Stimulated activated CD8-positive, alpha-beta memory T cell treated with anti-CD3 and anti-CD28 coated beads, Interleukin-12 subunit alpha, Interleukin-12 subunit beta, amount 100 ng/mL, for 4 hours (primary cell): ENCODE data around the gene TNS2.
"Not testable (repeated sequence)": the region's sequence is repeated elsewhere in the genome, so short reads cannot be mapped to it uniquely, and the experiment has no call there.

Experiments
- DNase-seq: peaks from one replicate; pipeline ENCODE4 v3.0.0-alpha.2; 2020; ENCODE audit warnings: low read depth

The TNS2 gene

DNA sequence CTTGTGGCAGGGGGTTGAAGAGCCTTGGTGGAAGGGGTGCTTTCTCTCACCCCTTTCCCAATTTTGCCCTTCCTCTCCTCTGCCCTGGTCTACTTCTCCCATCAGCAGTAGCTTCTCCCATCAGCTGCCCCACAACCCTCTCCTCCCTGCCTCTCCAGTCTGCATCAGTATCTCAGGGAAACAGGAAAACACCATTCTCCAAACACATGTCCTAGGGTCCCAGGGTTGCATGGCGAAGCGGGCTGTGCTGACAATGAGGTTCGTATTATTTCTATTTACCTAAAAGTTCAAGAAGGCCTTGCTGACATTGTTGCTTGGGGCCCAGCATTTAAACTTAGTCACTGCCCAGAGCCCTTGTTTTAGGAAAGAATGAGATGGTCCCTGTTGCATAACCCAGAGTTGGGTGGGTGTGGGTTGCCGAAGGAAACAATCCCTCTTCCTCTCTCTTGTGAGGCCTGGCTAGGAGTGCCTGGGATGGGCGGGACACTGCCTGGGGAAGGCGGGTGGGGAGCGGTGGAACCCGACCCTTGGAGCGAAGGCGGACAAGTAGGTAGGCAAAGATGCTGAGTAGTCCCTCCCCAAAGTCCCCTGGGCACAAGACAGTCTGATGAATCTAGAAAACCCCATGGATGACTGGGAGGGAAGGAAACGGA lies 46.4 kb downstream of the TNS2 start:
- DNase-seq = no peak

DNA sequence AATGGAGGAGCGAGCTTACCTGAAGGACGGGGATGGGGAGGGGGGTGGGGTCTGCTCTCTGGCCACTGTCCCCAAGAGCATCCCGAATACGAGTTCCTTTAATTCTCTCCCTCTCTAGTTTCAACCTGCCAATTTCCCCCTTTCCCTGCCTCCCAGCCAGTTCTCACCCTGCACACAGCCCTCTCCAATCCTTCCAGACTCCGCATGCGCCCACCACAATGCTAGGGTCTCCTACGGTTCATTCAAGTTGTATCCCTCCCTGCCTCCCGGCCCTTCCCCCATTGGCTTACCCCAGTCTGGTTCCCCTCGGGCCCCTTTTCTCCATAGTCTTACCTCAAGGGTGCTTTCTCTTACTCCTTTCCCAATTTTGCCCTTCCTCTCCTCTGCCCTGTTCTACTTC lies 46.9 kb downstream of the TNS2 start:
- no peak for DNase-seq

DNA sequence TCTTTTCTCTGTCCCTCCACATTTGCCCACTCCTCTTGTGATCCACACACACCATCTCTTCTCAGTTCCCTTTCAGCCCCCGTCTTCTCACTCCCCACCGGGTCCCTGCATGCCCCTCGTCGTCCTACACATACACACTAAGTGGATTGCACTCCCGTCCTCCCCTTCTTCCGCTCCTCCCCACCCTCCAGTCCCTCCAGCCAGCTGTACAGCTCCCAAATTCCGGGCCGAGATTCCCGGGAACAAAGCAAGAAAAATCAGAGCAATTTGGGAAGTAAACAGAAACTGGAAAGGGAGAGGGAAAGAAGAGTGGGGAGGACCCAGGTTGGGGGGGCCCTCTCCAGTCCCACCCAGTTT lies 47.3 kb downstream of the TNS2 start:
- no peak for DNase-seq

DNA sequence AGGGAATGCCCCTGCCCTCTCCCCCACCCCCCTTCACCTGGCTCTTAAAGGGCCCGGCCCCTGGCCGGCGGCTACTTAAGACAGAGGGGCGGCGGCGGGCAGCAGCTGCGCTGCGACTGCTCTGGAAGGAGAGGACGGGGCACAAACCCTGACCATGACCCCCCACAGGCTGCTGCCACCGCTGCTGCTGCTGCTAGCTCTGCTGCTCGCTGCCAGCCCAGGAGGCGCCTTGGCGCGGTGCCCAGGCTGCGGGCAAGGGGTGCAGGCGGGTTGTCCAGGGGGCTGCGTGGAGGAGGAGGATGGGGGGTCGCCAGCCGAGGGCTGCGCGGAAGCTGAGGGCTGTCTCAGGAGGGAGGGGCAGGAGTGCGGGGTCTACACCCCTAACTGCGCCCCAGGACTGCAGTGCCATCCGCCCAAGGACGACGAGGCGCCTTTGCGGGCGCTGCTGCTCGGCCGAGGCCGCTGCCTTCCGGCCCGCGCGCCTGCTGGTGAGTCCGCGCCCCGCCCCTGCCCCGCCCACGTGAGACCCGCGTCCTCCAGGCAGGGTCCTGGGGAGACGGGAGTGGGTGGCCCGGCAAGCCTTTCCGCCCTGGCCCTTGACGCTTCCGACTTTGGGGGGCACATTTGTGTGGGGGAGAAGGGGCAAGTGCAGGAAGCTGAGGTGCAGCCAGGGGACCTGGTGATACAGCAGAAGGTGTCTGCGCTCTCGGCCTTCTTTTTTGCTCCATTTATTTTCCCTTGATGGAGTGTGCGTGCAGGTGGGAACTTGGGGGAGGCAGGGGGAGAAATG lies 47.9 kb downstream of the TNS2 start, which contains the start of gene IGFBP6:
Gene IGFBP6 (plus strand): TSS at position 104 of the 790 bp plus-strand sequence. CDS start 51 bp downstream, at position 155.
- peak; percentile 41 for DNase-seq

DNA sequence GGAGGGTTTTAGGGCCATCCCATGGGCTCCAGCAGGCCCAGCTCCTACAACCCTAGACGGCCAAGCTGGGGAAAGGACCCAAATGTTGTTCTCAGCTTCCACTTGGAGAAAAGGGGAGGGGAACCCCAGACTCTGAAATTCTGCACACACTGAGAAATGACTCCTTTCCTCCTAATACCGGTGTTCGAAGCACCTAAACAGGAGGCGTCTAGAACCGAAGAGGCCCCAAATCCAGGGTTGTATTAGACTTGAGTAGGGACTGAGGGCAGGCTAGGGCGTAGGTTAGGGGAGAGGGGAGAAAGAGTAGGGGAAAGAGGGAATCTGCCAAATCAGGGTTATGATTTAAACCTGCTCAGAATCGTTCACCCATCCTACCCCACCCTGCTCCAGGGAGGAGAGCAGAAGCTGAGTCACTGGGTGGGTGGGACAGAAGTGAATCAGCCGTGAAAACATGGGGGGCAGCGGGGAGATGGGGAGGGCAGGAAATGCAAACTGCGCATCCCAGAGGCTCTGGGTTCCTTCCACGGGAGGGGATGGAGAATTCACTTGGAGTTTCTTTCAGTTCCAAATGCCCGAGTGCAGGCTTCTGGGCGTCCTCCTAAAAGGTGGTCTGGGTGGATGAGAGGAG lies 48.6 kb downstream of the TNS2 start:
- DNase-seq = no peak

DNA sequence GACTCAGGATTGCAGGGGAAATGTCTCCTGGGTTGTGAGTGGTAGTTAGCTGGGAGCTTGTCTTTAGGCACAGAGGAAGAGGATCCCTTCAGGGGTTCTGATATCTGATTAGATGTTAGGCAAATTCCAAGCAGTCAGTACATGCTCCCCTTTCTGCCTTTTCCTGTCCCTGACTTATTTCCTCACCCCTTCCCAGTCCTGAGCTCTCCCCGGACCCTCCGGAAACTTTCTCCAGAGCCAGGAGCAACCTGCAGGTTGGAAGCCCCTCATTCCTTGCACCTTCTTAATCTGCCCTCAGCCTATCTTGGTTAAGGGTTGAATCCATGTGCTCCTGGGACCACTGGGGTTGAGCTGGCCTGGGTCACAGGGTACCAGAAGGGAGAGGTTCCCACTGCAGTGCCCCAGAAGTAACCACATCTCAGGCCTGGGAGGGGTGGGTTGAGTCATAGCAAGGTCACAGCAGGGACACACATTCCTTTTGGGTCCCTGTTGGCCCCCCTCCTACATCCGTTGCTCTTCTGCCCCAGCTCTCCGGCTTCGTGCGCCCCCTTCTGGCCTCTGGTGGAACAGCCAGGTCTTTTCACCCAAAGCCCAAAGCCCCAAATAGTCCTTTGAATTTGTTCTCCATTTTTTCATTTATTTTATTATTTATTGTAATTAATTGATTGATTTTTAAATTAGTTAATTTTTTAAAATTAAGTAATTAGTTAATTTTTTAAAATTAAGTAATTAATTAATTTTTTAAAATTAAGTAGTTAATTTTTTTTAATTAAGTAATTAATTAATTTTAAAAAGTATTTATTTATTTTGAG lies 49.4 kb downstream of the TNS2 start:
- peak; percentile 71 for DNase-seq

DNA sequence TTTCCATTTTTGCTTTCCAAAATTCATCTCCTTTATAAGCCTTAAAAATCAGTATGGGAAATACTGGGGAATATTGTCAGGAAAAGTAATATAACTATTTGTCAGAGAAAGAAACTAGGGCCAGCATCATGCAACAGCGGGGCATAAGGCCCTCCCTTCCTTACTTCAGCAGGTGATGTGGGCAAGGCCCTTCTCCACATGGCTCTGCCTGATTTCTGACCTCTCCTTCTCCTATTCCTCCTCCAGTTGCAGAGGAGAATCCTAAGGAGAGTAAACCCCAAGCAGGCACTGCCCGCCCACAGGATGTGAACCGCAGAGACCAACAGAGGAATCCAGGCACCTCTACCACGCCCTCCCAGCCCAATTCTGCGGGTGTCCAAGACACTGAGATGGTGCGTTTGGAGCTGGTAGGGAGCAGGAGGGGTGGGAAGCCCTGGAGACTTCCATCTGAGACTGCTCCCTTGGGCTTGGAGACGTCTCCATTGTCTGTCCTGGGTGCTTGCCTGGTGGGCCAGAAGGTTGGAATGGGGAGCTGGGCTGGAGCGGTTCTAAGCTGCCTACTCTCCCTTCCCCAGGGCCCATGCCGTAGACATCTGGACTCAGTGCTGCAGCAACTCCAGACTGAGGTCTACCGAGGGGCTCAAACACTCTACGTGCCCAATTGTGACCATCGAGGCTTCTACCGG lies 50.7 kb downstream of the TNS2 start:
- DNase-seq = no peak

DNA sequence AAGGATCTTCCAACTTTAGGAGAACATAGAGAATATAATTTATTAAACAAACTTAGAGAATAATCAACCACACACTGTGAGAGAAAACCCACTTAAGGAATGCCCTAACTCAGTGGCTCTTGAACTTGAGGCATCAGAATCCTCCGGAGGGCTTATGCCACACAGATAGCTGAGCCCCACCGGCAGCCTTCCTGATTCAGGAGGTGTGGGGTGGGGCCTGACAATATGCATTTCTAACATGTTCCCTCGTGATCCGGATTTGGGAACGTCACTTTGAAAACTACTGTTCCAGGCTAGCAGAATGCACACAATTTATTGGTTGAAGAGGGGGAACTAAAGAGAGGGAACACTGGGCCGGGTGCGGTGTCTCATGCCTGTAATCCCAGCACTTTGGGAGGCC lies 51.4 kb downstream of the TNS2 start:
- DNase-seq = no peak

DNA sequence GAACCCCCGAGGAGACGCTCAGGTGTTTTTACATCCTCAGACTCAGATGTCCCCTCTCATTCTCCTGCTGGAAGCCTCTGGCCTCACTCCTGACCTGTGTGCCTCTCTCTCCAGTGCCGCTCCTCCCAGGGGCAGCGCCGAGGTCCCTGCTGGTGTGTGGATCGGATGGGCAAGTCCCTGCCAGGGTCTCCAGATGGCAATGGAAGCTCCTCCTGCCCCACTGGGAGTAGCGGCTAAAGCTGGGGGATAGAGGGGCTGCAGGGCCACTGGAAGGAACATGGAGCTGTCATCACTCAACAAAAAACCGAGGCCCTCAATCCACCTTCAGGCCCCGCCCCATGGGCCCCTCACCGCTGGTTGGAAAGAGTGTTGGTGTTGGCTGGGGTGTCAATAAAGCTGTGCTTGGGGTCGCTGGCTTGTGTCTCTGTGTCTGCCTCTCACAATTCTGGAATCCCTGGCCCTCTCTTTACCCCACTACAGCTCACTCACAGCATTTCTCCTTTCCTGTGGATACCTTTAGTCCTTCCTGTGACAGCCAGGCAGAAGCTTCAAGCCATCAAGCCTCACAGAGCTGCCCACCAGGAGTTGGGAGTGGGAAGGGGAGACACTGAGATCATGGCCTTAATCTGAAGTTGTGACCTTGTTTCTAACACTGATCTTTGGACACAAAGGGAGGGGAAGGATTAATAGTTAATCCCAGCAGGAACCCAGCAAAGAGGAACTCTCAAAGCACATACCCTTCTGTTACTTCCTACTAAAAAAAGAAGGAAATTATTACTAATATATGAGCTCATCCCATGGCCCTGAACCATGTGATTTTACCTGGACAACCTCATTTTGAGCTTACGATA lies 52.3 kb downstream of the TNS2 start:
- DNase-seq = no peak

DNA sequence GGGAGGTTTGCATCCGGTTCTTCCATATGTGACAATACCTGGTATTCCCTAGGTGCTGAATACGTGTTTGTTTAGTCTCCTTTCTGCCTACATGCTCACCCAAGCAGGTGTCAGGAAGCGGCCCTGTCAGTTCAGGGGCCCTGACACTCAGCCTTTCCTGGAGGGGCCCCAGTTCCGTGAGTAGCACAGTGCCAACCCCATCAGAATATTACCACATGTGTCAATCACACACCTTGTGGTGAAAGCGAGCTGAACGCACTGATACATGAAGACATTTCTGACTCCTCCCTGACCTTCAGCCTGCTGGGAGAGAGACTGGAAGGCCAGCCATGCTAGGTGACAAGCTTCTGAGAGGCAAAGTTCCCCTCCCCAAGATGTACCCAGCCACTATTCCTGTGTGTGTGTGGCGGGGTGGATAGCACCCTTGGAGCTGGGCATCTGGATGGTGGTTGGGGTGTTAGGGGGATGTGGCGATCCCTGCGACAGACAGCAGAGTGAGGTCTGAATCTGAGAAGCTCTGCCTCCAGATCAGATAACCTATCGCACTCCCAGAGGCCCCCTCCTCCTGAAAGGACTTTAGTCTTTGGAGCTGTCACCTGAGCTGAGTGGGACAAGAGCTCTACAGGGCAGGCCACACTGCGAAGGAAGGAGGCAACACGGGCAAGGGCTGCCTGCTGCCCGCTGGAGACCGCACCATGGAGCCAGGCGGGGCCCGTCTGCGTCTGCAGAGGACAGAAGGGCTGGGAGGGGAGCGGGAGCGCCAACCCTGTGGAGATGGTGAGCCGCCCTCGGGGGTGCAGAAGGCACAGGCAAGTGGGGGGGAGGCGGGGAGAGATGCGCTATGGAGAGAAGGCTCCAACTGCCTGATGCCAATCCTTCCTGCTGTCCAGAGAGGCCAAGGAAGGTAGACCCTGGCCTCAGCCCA lies 53.3 kb downstream of the TNS2 start, which contains the start of gene SOAT2:
Gene SOAT2 (plus strand): TSS at position 604 of the 925 bp plus-strand sequence. CDS start 92 bp downstream, at position 696.
- DNase-seq = peak; percentile 27

DNA sequence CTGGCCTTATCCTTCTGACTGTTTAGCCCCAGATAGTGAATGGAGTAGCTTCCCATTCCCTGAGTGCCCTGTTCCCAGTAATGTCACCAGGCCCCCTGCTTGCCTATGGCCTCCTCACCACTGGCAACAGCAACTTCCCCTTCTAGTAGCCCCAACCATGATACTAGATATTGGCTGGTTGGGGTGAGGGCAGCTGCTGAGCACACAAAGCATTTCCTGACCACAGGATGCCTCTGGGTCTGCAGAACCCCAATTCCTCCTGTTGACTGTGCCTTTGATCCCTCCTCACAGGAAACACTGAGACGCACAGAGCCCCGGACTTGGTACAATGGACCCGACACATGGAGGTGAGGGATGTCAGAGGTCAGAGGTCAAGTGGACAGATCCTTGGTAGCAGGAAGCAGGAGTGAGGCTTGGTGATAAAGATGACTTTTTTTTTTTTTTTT lies 54.0 kb downstream of the TNS2 start:
- no peak for DNase-seq

DNA sequence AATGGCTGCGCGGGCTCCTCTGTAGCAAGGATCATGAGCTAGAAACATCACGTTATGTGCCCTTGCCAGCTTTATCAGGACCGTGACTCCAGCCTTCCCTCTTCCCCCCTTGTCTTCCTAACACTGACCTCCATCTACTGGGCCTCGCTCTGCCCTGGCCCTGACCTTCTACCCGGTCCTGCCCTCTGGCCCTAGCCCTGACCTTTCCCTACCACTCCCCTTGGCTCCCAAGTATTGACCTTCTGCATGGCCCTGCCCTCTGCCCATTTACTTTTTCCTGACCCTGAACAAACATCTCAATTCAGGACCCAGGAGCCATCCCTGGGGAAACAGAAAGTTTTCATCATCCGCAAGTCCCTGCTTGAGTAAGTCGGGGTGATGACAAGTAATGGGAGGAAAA lies 55.4 kb downstream of the TNS2 start:
- DNase-seq = no peak

DNA sequence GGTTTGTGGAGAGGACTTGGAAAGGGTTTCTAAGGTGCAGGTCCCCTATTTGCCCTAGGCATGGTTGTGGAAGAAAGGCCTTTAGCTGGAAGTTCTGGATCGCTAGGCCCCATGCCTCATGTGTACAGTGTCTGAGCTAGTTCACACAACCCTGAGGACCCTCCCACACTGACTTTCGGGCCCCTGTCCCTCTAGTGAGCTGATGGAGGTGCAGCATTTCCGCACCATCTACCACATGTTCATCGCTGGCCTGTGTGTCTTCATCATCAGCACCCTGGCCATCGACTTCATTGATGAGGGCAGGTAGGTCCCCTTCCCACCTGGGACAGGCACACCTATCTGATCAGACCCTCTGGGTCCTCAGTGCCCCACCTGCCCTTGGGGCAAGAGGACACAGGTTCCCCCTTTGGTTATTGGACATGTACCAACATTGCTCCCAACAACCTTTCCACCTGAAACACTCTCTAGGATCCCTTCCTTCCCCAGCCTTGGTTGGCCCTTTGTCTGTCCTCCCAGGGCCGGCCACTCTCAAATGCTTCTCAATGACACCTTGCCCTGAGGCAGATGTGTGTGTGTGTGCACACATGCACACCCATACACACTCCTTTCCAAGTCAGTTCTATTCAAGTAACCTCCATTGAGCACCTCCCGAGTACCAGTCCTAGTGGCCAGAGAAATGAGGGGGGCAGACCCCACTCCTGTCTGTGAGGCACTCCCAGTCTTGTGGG lies 56.0 kb downstream of the TNS2 start:
- DNase-seq = no peak

DNA sequence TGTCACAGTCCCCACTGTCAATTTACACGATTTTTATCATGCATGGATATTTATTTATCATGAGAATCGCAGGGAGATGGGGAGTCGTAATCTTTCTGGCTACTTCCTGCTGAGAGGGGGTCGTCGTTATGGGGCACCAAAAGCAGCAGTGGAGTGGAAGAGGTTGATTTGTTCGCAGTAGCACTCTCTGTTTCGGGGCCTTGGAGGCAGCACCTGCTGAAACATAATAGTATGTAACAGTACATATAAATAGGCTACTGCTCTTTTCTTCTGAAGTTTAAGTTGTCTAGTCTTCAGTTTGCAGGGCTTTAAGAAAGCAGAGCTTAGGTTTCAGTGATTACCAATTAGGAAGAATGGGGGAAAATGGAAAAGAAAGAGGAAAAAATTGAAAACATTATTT lies 57.3 kb downstream of the TNS2 start:
- no peak for DNase-seq

DNA sequence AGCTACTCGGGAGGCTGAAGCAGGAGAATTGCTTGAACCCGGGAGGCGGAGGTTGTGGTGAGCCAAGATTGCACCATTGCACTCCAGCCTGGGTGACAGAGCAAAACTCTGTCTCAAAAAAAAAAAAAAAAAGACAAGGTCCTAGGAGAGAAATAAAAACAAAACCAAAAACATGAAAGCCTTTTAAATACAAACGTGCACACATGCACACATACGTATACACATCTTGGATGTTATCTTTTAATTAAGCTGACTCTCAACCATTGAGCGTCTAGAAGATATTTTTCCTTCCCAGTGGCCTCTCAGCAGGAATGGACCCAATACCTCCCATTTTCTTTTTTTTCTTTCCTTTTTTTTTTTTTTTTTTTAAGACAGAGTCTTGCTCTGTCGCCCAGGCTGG lies 62.6 kb downstream of the TNS2 start:
- not testable (repeated sequence) for DNase-seq

DNA sequence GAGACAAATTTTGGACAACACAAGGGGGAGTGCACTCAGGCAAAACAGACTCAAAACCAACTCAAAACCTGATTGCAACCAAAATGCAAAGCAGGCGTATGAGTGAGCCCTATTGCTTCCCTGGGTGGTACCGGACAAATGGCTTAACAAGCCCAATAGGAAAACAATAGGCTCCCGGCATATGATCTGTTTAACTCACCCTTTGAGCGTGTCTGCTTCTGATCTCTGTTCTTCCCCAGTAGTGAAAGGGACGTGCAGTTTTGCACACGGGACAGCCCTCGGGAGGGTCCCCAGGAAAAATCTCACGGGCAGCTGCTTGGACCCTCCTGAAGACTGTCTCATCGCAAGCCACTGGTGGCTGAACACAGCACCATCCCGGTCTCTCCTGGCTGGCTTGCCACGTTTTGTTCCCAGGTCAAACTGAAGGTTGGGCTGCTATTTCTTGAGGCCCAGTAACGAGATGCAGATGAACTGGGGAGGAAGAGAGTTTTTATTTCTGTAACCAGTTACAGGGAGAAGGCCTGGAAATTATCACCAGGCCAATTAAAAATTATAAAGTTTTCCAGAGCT lies 63.4 kb downstream of the TNS2 start:
- DNase-seq = no peak

DNA sequence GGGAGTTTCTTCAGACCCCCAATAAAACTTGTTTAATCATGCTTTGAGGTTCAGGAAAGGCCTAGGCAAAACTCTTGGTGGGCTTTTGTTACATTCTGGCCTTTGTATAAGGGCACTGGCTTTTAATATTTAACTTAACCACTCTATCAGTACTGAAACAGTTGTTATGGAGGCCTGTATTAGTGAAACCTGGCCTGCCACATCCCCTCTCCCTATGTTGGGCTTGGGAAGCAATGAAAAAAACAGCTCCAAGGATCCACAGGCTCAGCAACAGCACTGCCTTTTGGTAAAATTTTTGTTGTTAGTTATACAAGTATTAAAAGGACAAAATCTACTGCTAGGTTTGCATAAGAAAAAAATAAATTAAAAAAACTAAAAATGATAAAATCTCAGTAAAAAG lies 64.1 kb downstream of the TNS2 start:
- DNase-seq = no peak
